Pancreas (tissue), 10 donors: ENCODE data around the gene GULP1. TPM values are rescaled to one million over a fixed set of nuclear protein-coding genes. Genes with fewer than 3 reads are reported as not detected.

ENCODE experiments used
- ATAC-seq, 4 donors: fragments of 200-7000 bp; cut with Tn5 transposase; one replicate each; pipeline versions ENCODE4 v1.8.0 to v1.9.1; 2020; ENCODE audit warnings: mild to moderate bottlenecking in 4 of 4, moderate library complexity in 4 of 4
- DNase-seq, 6 donors: peaks; one replicate each; pipeline ENCODE4 v3.0.0-alpha.2; 2020
- FAIRE-seq: peaks from 2 replicates; lab custom pipeline; 2012; peaks lifted over from hg19 to GRCh38; lab: Jason Lieb, UNC
- H3K27ac ChIP-seq, 4 donors: fragments of 200-600 bp; sonication (generic); 1 replicate in 3 of 4; 2 replicates in 1 of 4; pipeline versions ENCODE4 v1.5.0 to v1.8.0; 2020
- H3K27me3 ChIP-seq, 4 donors: fragments of 200-600 bp; one replicate each; pipeline ENCODE4 v1.8.0; 2021
- H3K36me3 ChIP-seq, 3 donors: fragments of 200-600 bp; sonication (generic) in 1 of 3; one replicate each; pipeline versions ENCODE4 v1.5.0 to v1.8.0; 2020 to 2021
- H3K4me1 ChIP-seq, 3 donors: fragments of 200-600 bp; one replicate each; pipeline ENCODE4 v1.8.0; 2021
- H3K4me3 ChIP-seq, 4 donors: fragments of 200-600 bp; sonication (generic) in 2 of 4; one replicate each; pipeline versions ENCODE4 v1.5.0 to v1.8.0; 2020 to 2021
- H3K9me3 ChIP-seq, 4 donors: fragments of 200-600 bp; one replicate each; pipeline ENCODE4 v1.8.0; 2021
- WGBS, 2 donors: extraction: QIAGEN DNeasy Blood & Tissue Kit; methylation state at CpG; one replicate each; pipeline ENCODE4 v1.1.7; 2013; 5-methylcytosine and 5-hydroxymethylcytosine counted together
- intact Hi-C, 3 donors: fragments of 100-400 bp; cut with DNase I; formaldehyde crosslinking; loops; one replicate each; pipeline versions ENCODE4 v1.11.1 to v1.14.2; 2022
- polyA plus RNA-seq, 2 donors: library from polyadenylated mRNA; stranded (reverse); fragments of 200-250 nt; gene quantifications; one replicate each; pipeline ENCODE4 v1.2.3, GENCODE V29; 2013
- total RNA-seq, 6 donors: library from RNA; stranded (reverse); fragmentation: NEBNext Ultra II Directional in 4 of 6; extraction: Animal tissue kit (Norgen Biotek cat#: 25700) in 4 of 6; gene quantifications; one replicate each; pipeline versions ENCODE4 v1.2.1 to v1.2.4, GENCODE V29; 2021 to 2023
- TF ChIP-seq, protein P1 (sequence below), 4 donors: fragments of 200-600 bp; sonication (generic) in 3 of 4; IDR thresholded peaks; one replicate each; pipeline versions ENCODE4 v1.5.0 to v1.8.0; 2021; ENCODE audit warnings: antibody characterized with exemption in 4 of 4
- donor health status: healthy with polysubstance abuse.
- donor health status: DM: no; HTN: no; CAD: no; lungs with moderate emphysema.
- donor health status: DM: no; HTN: no; CAD: no.
- donor health status: control.
- donor health status: control.
- donor health status: Bipolar disorder and iron deficiency.
- donor health status: DM: yes; HTN: yes; CAD: no.
- donor health status: DM: no; HTN: no; CAD: no.
- donor health status: DM: no; HTN: no; CAD: no.
- donor health status: DM: yes; HTN: yes; CAD: no.

Gene GULP1
- total and polyA plus RNA-seq, 8 donors = 5.4 to 35.7 (median 17.5) TPM

DNA sequence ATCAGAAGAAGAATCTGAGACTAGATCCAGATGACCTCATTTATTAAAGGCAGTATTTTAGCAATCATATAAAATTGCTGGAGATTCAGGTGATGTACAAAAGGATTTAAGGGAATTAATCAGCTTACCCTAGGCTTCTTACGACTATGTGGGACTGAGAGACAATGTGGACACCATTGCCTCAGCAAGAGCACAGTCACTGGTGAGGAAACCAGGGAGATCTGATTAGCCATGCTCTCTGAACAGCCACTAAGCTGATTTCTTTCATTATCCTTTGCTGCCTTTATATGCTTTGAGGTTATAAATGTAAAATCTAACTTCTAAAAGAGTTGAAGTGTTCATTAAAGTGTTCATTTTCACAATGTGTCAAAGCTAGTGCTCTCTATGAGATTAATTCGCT is 22.7 kb upstream of the GULP1 start:
- no peak for ATAC-seq
- no peak for DNase-seq
- H3K27me3 ChIP-seq = no peaks in the 10 kb centered on the region
- no peak for FAIRE-seq
- H3K27ac ChIP-seq = no peak overlapping the region
- WGBS, 2 donors = 90 to 95% methylated on average over 2 of the region's 2 CpGs
- H3K9me3 ChIP-seq = no peaks in the 10 kb centered on the region
- no peak overlapping the region for H3K4me3 ChIP-seq
- TF ChIP-seq, protein P1, sequence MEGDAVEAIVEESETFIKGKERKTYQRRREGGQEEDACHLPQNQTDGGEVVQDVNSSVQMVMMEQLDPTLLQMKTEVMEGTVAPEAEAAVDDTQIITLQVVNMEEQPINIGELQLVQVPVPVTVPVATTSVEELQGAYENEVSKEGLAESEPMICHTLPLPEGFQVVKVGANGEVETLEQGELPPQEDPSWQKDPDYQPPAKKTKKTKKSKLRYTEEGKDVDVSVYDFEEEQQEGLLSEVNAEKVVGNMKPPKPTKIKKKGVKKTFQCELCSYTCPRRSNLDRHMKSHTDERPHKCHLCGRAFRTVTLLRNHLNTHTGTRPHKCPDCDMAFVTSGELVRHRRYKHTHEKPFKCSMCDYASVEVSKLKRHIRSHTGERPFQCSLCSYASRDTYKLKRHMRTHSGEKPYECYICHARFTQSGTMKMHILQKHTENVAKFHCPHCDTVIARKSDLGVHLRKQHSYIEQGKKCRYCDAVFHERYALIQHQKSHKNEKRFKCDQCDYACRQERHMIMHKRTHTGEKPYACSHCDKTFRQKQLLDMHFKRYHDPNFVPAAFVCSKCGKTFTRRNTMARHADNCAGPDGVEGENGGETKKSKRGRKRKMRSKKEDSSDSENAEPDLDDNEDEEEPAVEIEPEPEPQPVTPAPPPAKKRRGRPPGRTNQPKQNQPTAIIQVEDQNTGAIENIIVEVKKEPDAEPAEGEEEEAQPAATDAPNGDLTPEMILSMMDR (IDR thresholded peaks at IDR 0.05) = no peak
- no peaks in the 10 kb centered on the region for H3K4me1 ChIP-seq
- no peaks in the 10 kb centered on the region for H3K36me3 ChIP-seq
- intact Hi-C loops = no loop called here

DNA sequence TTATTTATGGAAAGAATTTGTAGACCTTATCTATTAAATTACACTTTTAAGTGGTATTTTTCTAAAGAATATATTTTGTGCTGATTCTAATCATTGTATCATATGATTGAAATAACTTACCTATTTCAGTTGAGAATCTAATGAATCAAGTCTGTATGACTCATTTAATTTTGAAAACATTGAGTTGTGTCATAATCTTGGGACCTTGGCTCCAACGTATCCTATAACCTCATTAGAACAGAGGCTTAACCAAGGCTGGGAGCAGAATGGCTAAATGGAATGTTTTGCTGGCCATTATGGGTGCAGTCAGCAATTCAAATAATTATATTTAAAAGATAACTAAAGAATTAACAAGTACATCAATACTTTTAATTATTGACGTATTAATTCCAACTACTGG is 19.6 kb upstream of the GULP1 start:
- Histone ChIP-seq H3K36me3 (no peaks in the 10 kb centered on the region), H3K4me3 (no peak overlapping the region), H3K27ac (no peak overlapping the region), H3K4me1 (no peaks in the 10 kb centered on the region), H3K27me3 (no peaks in the 10 kb centered on the region), H3K9me3 (no peaks in the 10 kb centered on the region)
- TF ChIP-seq, protein P1 (IDR thresholded peaks at IDR 0.05) = no peak
- no peak for FAIRE-seq
- intact Hi-C loops = no loop called here
- DNase-seq = no peak
- no peak for ATAC-seq
- 91 to 94% methylated on average over 2 of the region's 2 CpGs for WGBS, 2 donors

DNA sequence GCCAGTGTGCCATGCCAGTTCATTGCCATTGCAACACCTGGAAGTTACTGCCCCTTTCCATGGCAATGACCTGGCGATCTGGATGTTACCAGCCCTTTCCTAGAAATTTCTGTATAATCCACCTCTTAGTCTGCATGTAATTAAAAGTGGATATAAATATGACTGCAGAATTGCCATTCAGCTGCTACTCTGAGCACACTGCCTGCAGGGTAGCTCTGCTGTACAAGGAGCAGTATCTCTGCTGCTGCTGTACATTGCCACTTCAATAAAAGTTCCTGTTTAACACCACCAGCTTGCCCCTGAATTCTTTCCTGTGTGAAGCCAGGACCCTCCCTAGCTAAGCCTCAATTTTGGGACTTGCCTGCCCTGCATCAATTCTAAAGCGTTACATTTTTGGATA is 17.4 kb upstream of the GULP1 start:
- FAIRE-seq = no peak
- TF ChIP-seq, protein P1 (IDR thresholded peaks at IDR 0.05) = no peak
- Histone ChIP-seq H3K4me3 (no peak overlapping the region), H3K27me3 (no peaks in the 10 kb centered on the region), H3K4me1 (no peaks in the 10 kb centered on the region), H3K36me3 (no peaks in the 10 kb centered on the region), H3K27ac (no peak overlapping the region), H3K9me3 (no peaks in the 10 kb centered on the region)
- intact Hi-C loops = no loop called here
- DNase-seq = no peak
- ATAC-seq = no peak
- WGBS, 2 donors = 93 to 94% methylated on average over 2 of the region's 2 CpGs

DNA sequence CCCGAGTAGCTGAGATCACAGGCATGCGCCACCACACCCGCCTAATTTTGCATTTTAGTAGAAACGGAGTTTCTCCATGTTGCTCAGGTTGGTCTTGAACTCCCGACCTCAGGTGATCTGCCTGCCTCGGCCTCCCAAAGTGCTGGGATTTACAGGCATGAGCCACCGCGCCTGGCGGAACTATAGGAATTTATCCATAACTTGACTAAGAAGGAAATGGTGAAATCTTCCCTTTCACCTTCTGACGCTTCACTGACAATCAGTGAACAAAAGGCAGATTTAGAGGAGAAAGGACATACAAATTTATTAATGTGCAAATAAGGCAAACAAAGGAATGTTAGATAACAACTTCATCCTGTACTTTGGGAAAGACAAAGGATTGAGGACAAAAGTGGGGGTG is 15.4 kb upstream of the GULP1 start:
- FAIRE-seq (no peak), DNase-seq (no peak), ATAC-seq (no peak)
- Histone ChIP-seq H3K4me1 (peaks cover 0 to 11% (median 7%) of the 10 kb centered on the region in 3 donors), H3K4me3 (no peak overlapping the region), H3K27me3 (no peaks in the 10 kb centered on the region), H3K27ac (no peak overlapping the region), H3K9me3 (no peaks in the 10 kb centered on the region), H3K36me3 (no peaks in the 10 kb centered on the region)
- intact Hi-C loops = no loop called here
- 95 to 96% methylated on average over 10 of the region's 10 CpGs for WGBS, 2 donors
- TF ChIP-seq, protein P1 (IDR thresholded peaks at IDR 0.05) = no peak

DNA sequence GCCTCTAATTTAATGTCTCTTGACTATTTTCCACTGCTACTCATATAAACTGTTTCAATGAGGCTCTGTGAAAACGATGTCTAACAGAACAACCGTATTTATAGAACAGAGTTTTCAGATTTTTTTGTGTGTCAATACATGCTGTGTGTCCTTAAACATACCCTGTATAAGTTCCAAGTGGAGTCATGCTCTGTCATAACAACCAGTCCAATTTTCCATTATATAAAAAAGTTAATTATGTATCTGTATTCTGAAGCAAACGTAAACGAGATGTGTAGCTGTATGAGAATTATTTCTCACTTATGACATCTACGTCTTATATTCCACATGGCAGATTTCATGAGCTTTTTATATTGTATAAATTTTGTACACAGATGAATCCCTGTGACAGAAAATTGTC is 13.9 kb upstream of the GULP1 start:
- H3K36me3 ChIP-seq = no peaks in the 10 kb centered on the region
- intact Hi-C loops = no loop called here
- no peak for DNase-seq
- H3K9me3 ChIP-seq = no peaks in the 10 kb centered on the region
- ATAC-seq = no peak
- no peak for FAIRE-seq
- WGBS, 2 donors = 87 to 88% methylated on average over 5 of the region's 5 CpGs
- H3K27me3 ChIP-seq = no peaks in the 10 kb centered on the region
- no peak overlapping the region for H3K4me3 ChIP-seq
- H3K4me1 ChIP-seq = peaks cover 0 to 11% (median 7%) of the 10 kb centered on the region in 3 donors
- H3K27ac ChIP-seq = no peak overlapping the region
- TF ChIP-seq, protein P1 (IDR thresholded peaks at IDR 0.05) = no peak
